Stimulated activated CD4-positive, alpha-beta T cell treated with anti-CD3 and anti-CD28 coated beads, Interleukin-12 subunit alpha, Interleukin-12 subunit beta, amount 100 ng/mL, for 4 hours (primary cell): Measurements from ENCODE around the gene NAXD.
"Not testable (repeated sequence)": the region's sequence is repeated elsewhere in the genome, so short reads cannot be mapped to it uniquely, and the experiment has no call there.

Experiments used
- DNase-seq: peaks from one replicate; pipeline ENCODE4 v3.0.0-alpha.2; 2020

NAXD gene

GRCh38 chr13:110628952-110629701 is 13.8 kb downstream of the NAXD start:
- no peak for DNase-seq

- no peak for DNase-seq
These were observed 14.4 kb downstream of the NAXD start for GRCh38 chr13:110629735-110630134.

GRCh38 chr13:110630566-110631119 is 15.3 kb downstream of the NAXD start:
- DNase-seq, result no peak

- DNase-seq, result not testable (repeated sequence)
These were observed 16.9 kb downstream of the NAXD start for GRCh38 chr13:110632255-110632654.

- DNase-seq, result no peak
These were observed 18.4 kb downstream of the NAXD start for GRCh38 chr13:110633776-110634175.

GRCh38 chr13:110634558-110634957 is 19.2 kb downstream of the NAXD start:
- DNase-seq, result no peak

GRCh38 chr13:110635405-110636002 is 20.2 kb downstream of the NAXD start:
- no peak for DNase-seq

- DNase-seq, result no peak
These were observed 20.7 kb downstream of the NAXD start for GRCh38 chr13:110636053-110636475.

- no peak for DNase-seq
These were observed 21.4 kb downstream of the NAXD start for GRCh38 chr13:110636701-110637201.

GRCh38 chr13:110637275-110637674 is 21.9 kb downstream of the NAXD start:
- no peak for DNase-seq

GRCh38 chr13:110637747-110638146 is 22.4 kb downstream of the NAXD start:
- DNase-seq, result no peak

GRCh38 chr13:110638257-110638656 is 22.9 kb downstream of the NAXD start:
- DNase-seq, result no peak

GRCh38 chr13:110638814-110639806 is 23.8 kb downstream of the NAXD start:
- no peak for DNase-seq

GRCh38 chr13:110639935-110640334 is 24.6 kb downstream of the NAXD start:
- no peak for DNase-seq

GRCh38 chr13:110640591-110641029 is 25.3 kb downstream of the NAXD start:
- no peak for DNase-seq

- no peak for DNase-seq
These were observed 26.0 kb downstream of the NAXD start for GRCh38 chr13:110641055-110642015.

GRCh38 chr13:110642291-110642981 is 27.1 kb downstream of the NAXD start:
- no peak for DNase-seq

- no peak for DNase-seq
These were observed 28.0 kb downstream of the NAXD start for GRCh38 chr13:110643324-110643723.

- no peak for DNase-seq
These were observed 28.6 kb downstream of the NAXD start for GRCh38 chr13:110643768-110644421.

- DNase-seq, result no peak
These were observed 29.7 kb downstream of the NAXD start for GRCh38 chr13:110644892-110645521.
